HuH-7 (cell line): ENCODE measurements around the gene IL6R.
A peak's percentile ranks its signal among the peaks of the same experiment; 100 is the strongest.

Experiments
- DNase-seq: peaks from one replicate; pipeline ENCODE4 v3.0.0; 2011; ENCODE audit warnings: low spot score

Gene IL6R

GRCh38 chr1:154453574-154454352 lies 48.6 kb downstream of the IL6R start:
- no peak for DNase-seq

GRCh38 chr1:154454386-154455120 lies 49.4 kb downstream of the IL6R start:
- DNase-seq: no peak

- no peak for DNase-seq
Measured at GRCh38 chr1:154456631-154457030, 51.5 kb downstream of the IL6R start.

- DNase-seq: no peak
Measured at GRCh38 chr1:154459080-154459479, 53.9 kb downstream of the IL6R start.

GRCh38 chr1:154460695-154461260 lies 55.6 kb downstream of the IL6R start:
- DNase-seq: no peak

- DNase-seq: no peak
Measured at GRCh38 chr1:154463512-154463990, 58.4 kb downstream of the IL6R start.

- no peak for DNase-seq
Measured at GRCh38 chr1:154465621-154466195, 60.6 kb downstream of the IL6R start.

- DNase-seq: no peak
Measured at GRCh38 chr1:154466206-154466605, 61.1 kb downstream of the IL6R start.

GRCh38 chr1:154466921-154467417 lies 61.8 kb downstream of the IL6R start:
- peak; percentile 37 for DNase-seq

- DNase-seq: no peak
Measured at GRCh38 chr1:154467434-154468102, 62.4 kb downstream of the IL6R start.

GRCh38 chr1:154468535-154469250 lies 63.5 kb downstream of the IL6R start:
- DNase-seq: no peak

GRCh38 chr1:154469844-154470560 lies 64.9 kb downstream of the IL6R start:
- DNase-seq: no peak

GRCh38 chr1:154471304-154471703 lies 66.2 kb downstream of the IL6R start:
- no peak for DNase-seq

- DNase-seq: no peak
Measured at GRCh38 chr1:154474802-154475201, 69.7 kb downstream of the IL6R start.

- no peak for DNase-seq
Measured at GRCh38 chr1:154476791-154477190, 71.6 kb downstream of the IL6R start.

- no peak for DNase-seq
Measured at GRCh38 chr1:154478013-154478412, 72.9 kb downstream of the IL6R start.

GRCh38 chr1:154478639-154479038 lies 73.5 kb downstream of the IL6R start:
- peak; percentile 39 for DNase-seq

- DNase-seq: peak; percentile 90
Measured at GRCh38 chr1:154479764-154480421, 74.8 kb downstream of the IL6R start.

- DNase-seq: no peak
Measured at GRCh38 chr1:154481053-154481452, 75.9 kb downstream of the IL6R start.
